GM12801 (cell line): ENCODE results near the gene NFATC4.

Experiments
- TF ChIP-seq, protein P1 (sequence below): IDR thresholded peaks from one replicate; pipeline ENCODE4 v1.5.1; 2011; ENCODE audit warnings: control low read depth; ENCODE audit not compliant: insufficient read length; ENCODE audit errors: extremely low read depth

Gene NFATC4

DNA sequence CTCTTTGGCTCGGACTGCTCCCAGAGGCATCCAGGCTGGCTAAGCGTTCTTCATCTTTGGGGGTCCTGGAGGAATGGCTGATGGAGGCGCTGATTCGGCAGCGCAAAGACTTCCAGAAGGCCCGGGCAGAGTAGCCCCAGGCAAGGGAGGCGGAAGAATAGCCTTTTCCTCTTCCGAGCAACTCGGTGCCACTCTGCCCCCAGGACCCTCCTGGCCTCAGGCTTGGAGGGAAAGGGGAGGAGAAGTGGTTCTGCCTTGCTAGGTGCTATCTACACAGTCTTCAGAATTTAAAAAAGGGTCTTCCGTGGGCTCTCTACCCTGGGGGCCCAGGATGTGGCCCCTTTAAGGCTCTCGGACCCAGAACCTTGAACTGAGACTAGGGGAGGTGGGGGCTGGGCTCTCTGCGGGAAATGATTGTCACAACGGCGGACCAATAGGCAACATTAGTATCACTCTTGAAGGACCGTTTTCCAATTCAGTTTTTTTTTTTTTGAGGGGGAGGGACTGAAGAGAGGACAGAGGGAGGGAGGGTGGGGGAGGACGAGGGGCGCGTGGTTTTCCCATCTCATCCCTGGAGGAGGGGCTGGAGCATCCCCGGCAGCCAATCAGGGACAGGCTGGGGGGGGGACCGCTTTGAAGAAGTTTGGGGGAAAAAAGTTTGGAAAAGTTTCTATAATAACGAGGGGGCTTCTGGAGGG, at the start of gene NFATC4:
Gene NFATC4, plus strand, starts transcription at position 671 of the 698 bp plus-strand sequence. CDS start 157 bp downstream, outside the sequence.
- TF ChIP-seq, protein P1, sequence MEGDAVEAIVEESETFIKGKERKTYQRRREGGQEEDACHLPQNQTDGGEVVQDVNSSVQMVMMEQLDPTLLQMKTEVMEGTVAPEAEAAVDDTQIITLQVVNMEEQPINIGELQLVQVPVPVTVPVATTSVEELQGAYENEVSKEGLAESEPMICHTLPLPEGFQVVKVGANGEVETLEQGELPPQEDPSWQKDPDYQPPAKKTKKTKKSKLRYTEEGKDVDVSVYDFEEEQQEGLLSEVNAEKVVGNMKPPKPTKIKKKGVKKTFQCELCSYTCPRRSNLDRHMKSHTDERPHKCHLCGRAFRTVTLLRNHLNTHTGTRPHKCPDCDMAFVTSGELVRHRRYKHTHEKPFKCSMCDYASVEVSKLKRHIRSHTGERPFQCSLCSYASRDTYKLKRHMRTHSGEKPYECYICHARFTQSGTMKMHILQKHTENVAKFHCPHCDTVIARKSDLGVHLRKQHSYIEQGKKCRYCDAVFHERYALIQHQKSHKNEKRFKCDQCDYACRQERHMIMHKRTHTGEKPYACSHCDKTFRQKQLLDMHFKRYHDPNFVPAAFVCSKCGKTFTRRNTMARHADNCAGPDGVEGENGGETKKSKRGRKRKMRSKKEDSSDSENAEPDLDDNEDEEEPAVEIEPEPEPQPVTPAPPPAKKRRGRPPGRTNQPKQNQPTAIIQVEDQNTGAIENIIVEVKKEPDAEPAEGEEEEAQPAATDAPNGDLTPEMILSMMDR: no peak

DNA sequence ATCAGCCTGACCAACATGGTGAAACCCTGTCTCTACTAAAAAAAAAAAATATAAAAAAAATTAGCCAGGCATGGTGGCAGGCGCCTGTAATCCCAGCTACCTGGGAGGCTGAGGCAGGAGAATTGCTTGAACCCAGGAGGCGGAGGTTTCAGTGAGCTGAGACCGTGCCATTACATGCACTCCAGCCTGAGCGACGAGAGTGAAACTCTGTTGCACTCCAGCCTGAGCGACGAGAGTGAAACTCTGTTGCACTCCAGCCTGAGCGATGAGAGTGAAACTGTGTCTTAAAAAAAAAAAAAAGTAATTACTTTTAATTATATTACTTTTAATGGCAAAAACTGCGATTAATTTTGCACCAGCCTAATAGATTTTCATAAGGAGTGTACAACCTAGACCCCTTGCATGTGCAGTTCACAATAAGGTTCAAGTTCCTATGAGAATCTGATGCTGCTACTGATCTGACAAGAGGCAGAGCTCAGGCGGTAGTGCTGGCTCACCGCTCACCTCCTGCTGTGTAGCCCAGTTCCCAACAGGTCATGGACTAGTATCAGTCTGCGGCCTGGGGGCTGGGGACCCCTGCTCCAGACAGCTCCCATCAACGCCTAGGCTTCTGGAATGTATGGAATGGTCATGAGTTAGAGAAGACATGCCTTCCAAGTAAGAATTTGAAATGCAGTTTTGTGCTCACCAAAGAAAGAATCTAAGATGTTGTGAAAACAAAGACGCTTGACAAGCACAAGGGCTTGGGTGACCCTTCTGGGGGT, 46.6 kb upstream of the NFATC4 start:
- TF ChIP-seq, protein P1: no peak

DNA sequence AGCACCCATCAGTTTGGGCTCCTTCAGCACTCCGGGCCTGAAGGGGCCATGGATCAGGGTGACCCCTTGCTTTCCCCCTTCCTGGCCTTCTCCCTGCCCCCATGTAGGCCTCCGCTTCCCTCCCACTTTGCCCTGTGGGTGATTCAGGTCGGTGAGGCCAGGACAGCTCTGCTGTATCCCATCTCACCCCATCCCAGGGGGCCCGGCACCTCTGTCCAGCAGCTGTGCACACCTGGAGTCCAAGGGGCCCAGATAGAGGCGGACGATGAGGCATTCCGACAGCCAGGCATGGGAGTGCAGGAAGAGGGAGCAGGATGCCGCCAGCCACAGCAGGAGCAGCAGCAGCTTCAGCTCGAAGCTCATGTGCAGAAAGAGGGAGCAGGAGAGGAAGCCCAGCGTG, 45.3 kb upstream of the NFATC4 start:
- TF ChIP-seq, protein P1: no peak

DNA sequence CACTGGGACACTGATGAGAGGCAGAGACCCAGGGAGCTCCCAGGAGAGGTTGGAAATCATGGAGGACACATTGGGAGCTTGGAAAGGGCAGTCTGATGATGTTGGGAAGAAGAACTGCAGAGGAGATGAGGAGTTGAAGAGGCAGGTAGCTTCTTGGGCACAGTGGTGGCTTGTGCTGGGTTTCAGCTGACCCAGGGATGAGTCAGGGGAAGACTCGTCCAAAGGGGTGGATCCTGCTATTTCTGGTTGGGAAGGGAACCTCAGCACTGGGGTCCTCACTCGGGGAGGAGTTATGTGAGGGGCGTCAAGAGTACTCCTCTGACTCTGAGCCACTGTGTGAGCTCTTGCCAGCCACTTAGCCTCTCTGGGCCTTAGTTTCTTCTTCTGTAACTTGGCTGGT, 44.6 kb upstream of the NFATC4 start:
- TF ChIP-seq, protein P1: no peak

DNA sequence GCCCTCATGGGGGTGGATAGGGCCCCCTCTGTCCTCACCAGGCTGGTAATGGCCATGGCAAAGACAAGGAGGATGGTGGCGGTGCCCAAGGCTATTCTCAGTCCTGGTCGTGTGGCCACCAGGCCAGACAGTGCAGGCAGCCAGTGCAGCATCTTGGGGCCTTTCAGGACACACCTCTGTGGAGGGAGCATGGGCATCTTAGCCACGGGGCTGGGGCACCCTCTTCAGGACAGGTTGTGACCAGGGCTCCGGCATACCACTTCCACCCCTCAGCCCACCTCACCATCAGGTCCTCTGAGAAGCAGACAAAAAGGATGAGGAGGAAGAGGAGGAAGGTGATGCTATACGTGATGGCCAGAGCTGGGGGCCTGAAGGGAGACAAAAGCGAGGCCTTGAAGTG, 44.0 kb upstream of the NFATC4 start:
- TF ChIP-seq, protein P1: no peak

DNA sequence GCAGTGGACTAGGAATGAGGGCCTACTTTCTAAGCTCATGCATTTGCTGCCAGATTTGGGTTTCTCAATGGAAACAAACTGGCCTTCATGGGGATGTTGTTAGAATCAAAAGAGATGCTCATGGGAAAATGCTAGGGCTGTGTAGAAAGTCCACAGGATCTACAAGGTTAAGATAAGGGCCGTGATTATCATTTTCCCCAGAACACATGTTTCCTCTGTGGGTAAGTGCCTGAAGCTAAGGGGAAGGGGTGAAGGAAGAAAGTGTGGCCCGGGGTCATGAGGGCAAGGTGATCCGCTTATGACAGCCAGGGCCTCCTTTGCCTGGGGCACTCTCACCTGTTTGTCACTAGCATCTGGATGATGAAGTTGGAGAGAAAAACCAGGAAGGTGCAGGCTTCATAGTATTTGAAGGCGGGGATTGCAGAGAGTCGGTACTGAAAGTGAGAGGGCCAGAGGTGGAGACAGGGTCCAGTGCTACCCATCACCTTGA, 42.9 kb upstream of the NFATC4 start:
- TF ChIP-seq, protein P1: no peak

DNA sequence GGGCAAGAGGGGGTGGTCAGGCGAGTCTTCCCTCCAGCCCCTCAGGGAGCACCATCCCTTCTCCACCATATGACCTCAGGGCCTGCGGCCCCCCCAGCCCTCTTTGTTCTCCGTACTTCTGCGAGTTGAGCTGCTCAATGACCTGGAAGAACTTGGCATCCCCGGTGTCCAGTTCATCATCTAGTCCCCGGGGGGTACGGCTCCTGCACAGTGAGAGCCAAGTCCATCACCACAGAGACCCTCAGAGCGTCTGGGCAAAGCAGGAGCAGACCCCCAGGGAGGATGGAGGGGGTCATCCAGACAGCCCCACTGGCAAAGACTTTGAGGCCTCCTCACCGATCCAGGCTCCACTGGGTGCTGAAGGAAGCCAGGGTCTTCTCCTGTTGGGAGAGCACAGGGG, 42.0 kb upstream of the NFATC4 start:
- TF ChIP-seq, protein P1: no peak
